Stomach (tissue), 9 donors: ENCODE data around the gene ITGA6. TPM values are rescaled to one million over a fixed set of nuclear protein-coding genes. Genes with fewer than 3 reads are reported as not detected.

Experiments used
- DNase-seq, 2 donors: peaks; one replicate each; pipeline versions ENCODE4 v3.0.0 to v3.0.0-alpha.2; 2013 to 2019
- H3K27ac ChIP-seq, 5 donors: fragments of 200-600 bp in 4 of 5; sonication (generic) in 4 of 5; one replicate each; pipeline ENCODE4 v1.5.1; 2013 to 2019; ENCODE audit warnings: mild to moderate bottlenecking in 1 of 5, moderate library complexity in 1 of 5
- H3K27me3 ChIP-seq, 3 donors: fragments of 200-600 bp; sonication (generic); one replicate each; pipeline ENCODE4 v1.5.1; 2017 to 2019; ENCODE audit warnings: mixed run types in 1 of 3
- H3K36me3 ChIP-seq, 4 donors: fragments of 200-600 bp; sonication (generic); 1 replicate in 3 of 4; 2 replicates in 1 of 4; pipeline ENCODE4 v1.5.1; 2016 to 2019
- H3K4me1 ChIP-seq, 4 donors: fragments of 200-600 bp; sonication (generic); one replicate each; pipeline ENCODE4 v1.5.1; 2016 to 2019
- H3K4me3 ChIP-seq, 4 donors: fragments of 200-600 bp; sonication (generic) in 3 of 4; one replicate each; pipeline ENCODE4 v1.5.1; 2016 to 2019; ENCODE audit warnings: mild to moderate bottlenecking in 1 of 4
- H3K9me3 ChIP-seq, 4 donors: fragments of 200-600 bp; sonication (generic); one replicate each; pipeline ENCODE4 v1.5.1; 2016 to 2019
- CTCF ChIP-seq, 7 experiments: fragments of 450-650 bp in 4 of 7; fragments of 200-600 bp in 3 of 7; sonication (generic) in 3 of 7; IDR thresholded peaks; one replicate each; pipeline ENCODE4 v1.5.1; 2016 to 2019; ENCODE audit warnings: antibody characterized with exemption in 7 of 7, control low read depth in 2 of 7, mild to moderate bottlenecking in 1 of 7
- EP300 ChIP-seq: sonication (generic); formaldehyde crosslinking; IDR thresholded peaks from one replicate; pipeline ENCODE4 v1.6.1; 2017; ENCODE audit warnings: antibody characterized with exemption
- POLR2A ChIP-seq, 4 donors: fragments of 450-650 bp; IDR thresholded peaks; one replicate each; pipeline ENCODE4 v1.6.1; 2016; ENCODE audit warnings: antibody characterized with exemption in 4 of 4, control low read depth in 2 of 4, mild to moderate bottlenecking in 1 of 4, moderate library complexity in 1 of 4
- POLR2AphosphoS5 ChIP-seq, 3 donors: sonication (generic); formaldehyde crosslinking; IDR thresholded peaks; one replicate each; pipeline ENCODE4 v1.6.1; 2016; ENCODE audit warnings: antibody characterized with exemption in 3 of 3
- WGBS, 5 donors: extraction: QIAGEN DNeasy Blood & Tissue Kit in 3 of 5; methylation state at CpG; one replicate each; pipeline versions ENCODE4 v1.1.5 to v1.1.7; 2013 to 2018; 5-methylcytosine and 5-hydroxymethylcytosine counted together
- intact Hi-C: fragments of 100-400 bp; cut with DNase I; formaldehyde crosslinking; loops from one replicate; pipeline ENCODE4 v1.15.1; 2023; ENCODE audit warnings: low total_unique reads
- polyA plus RNA-seq, 3 donors: library from polyadenylated mRNA; stranded (reverse); fragments of 200-250 nt; gene quantifications; one replicate each; pipeline ENCODE4 v1.2.3, GENCODE V29; 2013
- total RNA-seq, 5 donors: library from RNA; depleted of rRNA; stranded (reverse); fragments of >200 nt; gene quantifications; one replicate each; pipeline versions ENCODE4 v1.1.0 to v1.2.3, GENCODE V29; 2014 to 2016
- donor health status: healthy with polysubstance abuse.
- donor health status: Bipolar disorder and iron deficiency.
- donor health status: healthy.

Gene ITGA6
- total and polyA plus RNA-seq, 8 donors = 10.7 to 391 (median 55.4) TPM

- peaks cover 0 to 10% (median 5%) of the 10 kb centered on the region in 4 donors for H3K4me1 ChIP-seq
- 87 to 94% (median 92%) methylated on average over 4 of the region's 4 CpGs for WGBS, 5 donors
- no peak for DNase-seq
- H3K4me3 ChIP-seq = no peak overlapping the region
- peak overlapping the region in 1 of 5 donors; percentile 16 for H3K27ac ChIP-seq
- TF ChIP-seq POLR2A (IDR thresholded peaks at IDR 0.05) (no peak), EP300 (no peak), POLR2AphosphoS5 (IDR thresholded peaks at IDR 0.05) (no peak), CTCF (IDR thresholded peaks at IDR 0.05) (no peak)
- no peaks in the 10 kb centered on the region for H3K9me3 ChIP-seq
- no peaks in the 10 kb centered on the region for H3K36me3 ChIP-seq
- no peaks in the 10 kb centered on the region for H3K27me3 ChIP-seq
- intact Hi-C loops = no loop called here
Observed at GRCh38 chr2:172403402-172403801, 24.0 kb upstream of the ITGA6 start.

DNA sequence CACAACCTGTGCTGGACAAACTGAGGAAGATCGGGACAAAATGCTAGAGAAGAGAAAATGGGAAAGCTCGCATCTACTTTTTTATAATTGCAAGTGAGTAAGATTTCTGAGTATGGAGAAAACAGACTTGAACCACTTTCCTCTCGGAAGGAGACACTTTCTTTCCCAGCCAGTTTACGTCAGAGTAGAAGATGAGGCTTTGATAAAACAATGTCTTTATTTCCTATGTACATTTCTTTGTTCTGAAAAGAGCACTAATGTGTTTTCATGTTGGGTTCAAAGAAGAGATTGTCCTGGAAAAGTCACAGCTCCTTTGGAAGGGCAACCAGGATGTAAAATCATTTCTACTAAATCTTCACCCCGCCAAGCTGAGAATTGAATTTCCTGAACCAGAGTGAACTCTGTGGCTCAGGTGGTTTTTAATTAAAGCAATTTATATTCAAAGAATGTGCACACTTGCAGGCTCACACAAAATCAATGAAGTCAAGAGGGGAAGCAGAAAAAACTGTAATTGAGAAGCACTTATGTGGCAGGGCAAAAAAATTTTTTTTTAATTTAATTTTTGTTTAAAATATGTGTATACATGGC, 23.4 kb upstream of the ITGA6 start:
- Histone ChIP-seq H3K36me3 (no peaks in the 10 kb centered on the region), H3K9me3 (no peaks in the 10 kb centered on the region), H3K4me3 (no peak overlapping the region), H3K4me1 (peaks cover 2 to 14% (median 9%) of the 10 kb centered on the region in 4 donors), H3K27ac (peak overlapping the region in 1 of 5 donors; percentile 16), H3K27me3 (no peaks in the 10 kb centered on the region)
- TF ChIP-seq CTCF (IDR thresholded peaks at IDR 0.05) (no peak), POLR2A (IDR thresholded peaks at IDR 0.05) (no peak), POLR2AphosphoS5 (IDR thresholded peaks at IDR 0.05) (no peak), EP300 (no peak)
- 76 to 87% (median 86%) methylated on average over 5 of the region's 5 CpGs for WGBS, 5 donors
- no peak for DNase-seq
- intact Hi-C loops = no loop called here

GRCh38 chr2:172404824-172405223, 22.6 kb upstream of the ITGA6 start:
- Histone ChIP-seq H3K27ac (no peak overlapping the region), H3K9me3 (no peaks in the 10 kb centered on the region), H3K4me3 (no peak overlapping the region), H3K36me3 (no peaks in the 10 kb centered on the region), H3K4me1 (peaks cover 7 to 20% (median 12%) of the 10 kb centered on the region in 4 donors), H3K27me3 (no peaks in the 10 kb centered on the region)
- intact Hi-C loops = no loop called here
- 26 to 45% (median 33%) methylated on average over 1 of the region's 1 CpG for WGBS, 5 donors
- DNase-seq = peak in 1 of 2 donors; percentile 51
- TF ChIP-seq POLR2AphosphoS5 (IDR thresholded peaks at IDR 0.05) (no peak), POLR2A (IDR thresholded peaks at IDR 0.05) (no peak), CTCF (IDR thresholded peaks at IDR 0.05) (no peak), EP300 (no peak)

DNA sequence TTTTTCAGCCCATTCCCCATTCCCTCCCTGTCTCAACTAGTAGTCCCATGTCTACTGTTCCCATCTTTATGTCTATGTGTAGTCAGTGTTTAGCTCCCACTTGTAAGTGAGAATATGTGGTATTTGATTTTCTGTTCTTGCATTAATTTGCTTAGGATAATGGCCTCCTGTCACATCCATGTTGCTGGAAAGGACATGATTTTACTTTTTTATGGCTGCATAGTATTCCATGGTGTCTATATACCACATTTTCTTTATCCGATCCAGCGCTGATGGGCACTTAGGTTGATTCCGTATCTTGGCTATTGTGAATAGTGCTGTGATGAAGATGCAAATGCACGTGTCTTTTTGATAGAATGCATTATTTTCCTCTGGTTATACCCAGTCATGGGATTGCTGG, 21.7 kb upstream of the ITGA6 start:
- no peaks in the 10 kb centered on the region for H3K27me3 ChIP-seq
- H3K9me3 ChIP-seq = no peaks in the 10 kb centered on the region
- no peak overlapping the region for H3K4me3 ChIP-seq
- WGBS, 5 donors = 68 to 98% (median 74%) methylated on average over 4 of the region's 4 CpGs
- intact Hi-C loops = no loop called here
- H3K4me1 ChIP-seq = peaks cover 7 to 20% (median 12%) of the 10 kb centered on the region in 4 donors
- no peak overlapping the region for H3K27ac ChIP-seq
- DNase-seq = no peak
- H3K36me3 ChIP-seq = no peaks in the 10 kb centered on the region
- TF ChIP-seq POLR2AphosphoS5 (IDR thresholded peaks at IDR 0.05) (no peak), CTCF (IDR thresholded peaks at IDR 0.05) (no peak), POLR2A (IDR thresholded peaks at IDR 0.05) (no peak), EP300 (no peak)
